ES-I3 (cell line): ENCODE measurements around the gene STRN4.
"Not testable (repeated sequence)": the region's sequence is repeated elsewhere in the genome, so short reads cannot be mapped to it uniquely, and the experiment has no call there.

Source experiments
- H3K36me3 ChIP-seq: 2 replicates; pipeline ENCODE4 v1.6.1; 2013; ENCODE audit warnings: mild to moderate bottlenecking, low read length, control low read depth, moderate library complexity; ENCODE audit not compliant: insufficient read depth
- H3K4me1 ChIP-seq: 2 replicates; pipeline ENCODE4 v1.6.1; 2013; ENCODE audit warnings: mild to moderate bottlenecking, control low read depth, low read length; ENCODE audit not compliant: insufficient read depth
- H3K9ac ChIP-seq: 2 replicates; pipeline ENCODE4 v1.6.1; 2013; ENCODE audit warnings: low read depth, mild to moderate bottlenecking, low read length, moderate library complexity
- H3K9me3 ChIP-seq: 2 replicates; pipeline ENCODE4 v1.6.1; 2013; ENCODE audit warnings: mild to moderate bottlenecking, low read length, moderate library complexity; ENCODE audit not compliant: control insufficient read depth, insufficient read depth

Gene STRN4

DNA sequence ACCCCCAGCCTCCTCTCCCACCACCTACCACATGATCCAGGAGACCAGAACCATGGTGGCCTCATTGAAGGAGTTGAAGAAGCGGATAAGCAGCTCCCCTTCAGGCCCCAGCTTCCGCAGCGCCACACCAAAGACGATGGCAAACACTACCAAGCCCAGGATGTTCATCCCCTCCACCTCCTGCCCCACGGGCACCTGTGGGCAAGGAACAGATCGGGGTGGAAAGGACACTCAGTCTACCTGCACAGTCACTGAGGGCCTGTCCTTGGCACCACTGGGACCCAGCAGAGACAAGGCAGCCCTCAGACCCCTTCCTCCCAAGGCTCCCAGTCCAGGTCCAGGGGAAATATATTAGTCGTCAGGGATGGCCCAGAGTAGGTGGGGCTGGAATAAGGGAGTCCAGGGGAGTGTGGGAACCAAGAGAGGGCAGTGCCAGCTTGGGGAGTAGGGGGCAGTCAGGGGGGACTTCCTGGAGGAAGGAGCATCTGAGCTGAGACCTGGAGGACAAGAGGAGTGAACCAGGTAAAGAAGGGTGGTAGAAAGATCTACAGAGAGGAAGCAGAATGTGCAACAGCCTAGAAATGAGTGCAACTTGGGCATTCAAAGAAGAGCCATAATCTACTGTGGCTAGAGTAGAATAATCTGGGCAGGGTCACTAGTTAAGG lies 36.2 kb upstream of the STRN4 start:
- no peaks in the 10 kb centered on the region for H3K9me3 ChIP-seq
- peaks cover 20% of the 10 kb centered on the region for H3K36me3 ChIP-seq
- H3K4me1 ChIP-seq = peaks cover 9% of the 10 kb centered on the region
- no peak overlapping the region for H3K9ac ChIP-seq

DNA sequence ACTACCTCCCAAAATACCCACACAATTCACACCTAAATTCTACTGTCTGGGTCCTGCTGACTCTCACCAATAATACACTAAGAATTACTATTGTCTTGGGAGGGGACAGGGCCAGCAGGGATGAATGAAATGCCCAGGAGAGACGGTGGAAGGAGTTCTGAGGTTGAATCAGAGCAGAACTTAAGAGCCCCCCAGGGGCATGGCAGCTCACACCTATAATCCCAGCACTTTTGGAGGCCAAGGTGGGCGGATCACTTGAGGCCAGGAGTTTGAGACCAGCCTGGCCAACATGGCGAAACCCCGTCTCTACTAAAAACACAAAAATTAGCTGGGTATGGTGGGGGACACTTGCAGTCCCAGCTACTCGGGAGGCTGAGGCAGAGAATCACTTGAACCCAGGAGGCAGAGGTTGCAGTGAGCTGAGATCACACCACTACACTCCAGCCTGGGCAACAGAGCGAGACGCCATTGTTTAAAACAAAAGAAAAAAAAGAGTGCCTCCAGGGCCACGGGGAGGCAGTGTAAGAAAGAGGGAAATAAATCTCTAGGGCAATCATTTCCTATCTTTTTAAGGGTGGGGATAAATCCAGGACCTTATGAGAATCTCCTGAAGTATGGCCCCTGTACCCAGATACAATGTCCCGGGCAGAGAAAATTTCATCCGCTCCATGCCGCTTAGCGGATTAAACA lies 31.9 kb upstream of the STRN4 start:
- not testable (repeated sequence) for H3K9ac ChIP-seq, H3K4me1 ChIP-seq, H3K9me3 ChIP-seq
- peaks cover 35% of the 10 kb centered on the region for H3K36me3 ChIP-seq

DNA sequence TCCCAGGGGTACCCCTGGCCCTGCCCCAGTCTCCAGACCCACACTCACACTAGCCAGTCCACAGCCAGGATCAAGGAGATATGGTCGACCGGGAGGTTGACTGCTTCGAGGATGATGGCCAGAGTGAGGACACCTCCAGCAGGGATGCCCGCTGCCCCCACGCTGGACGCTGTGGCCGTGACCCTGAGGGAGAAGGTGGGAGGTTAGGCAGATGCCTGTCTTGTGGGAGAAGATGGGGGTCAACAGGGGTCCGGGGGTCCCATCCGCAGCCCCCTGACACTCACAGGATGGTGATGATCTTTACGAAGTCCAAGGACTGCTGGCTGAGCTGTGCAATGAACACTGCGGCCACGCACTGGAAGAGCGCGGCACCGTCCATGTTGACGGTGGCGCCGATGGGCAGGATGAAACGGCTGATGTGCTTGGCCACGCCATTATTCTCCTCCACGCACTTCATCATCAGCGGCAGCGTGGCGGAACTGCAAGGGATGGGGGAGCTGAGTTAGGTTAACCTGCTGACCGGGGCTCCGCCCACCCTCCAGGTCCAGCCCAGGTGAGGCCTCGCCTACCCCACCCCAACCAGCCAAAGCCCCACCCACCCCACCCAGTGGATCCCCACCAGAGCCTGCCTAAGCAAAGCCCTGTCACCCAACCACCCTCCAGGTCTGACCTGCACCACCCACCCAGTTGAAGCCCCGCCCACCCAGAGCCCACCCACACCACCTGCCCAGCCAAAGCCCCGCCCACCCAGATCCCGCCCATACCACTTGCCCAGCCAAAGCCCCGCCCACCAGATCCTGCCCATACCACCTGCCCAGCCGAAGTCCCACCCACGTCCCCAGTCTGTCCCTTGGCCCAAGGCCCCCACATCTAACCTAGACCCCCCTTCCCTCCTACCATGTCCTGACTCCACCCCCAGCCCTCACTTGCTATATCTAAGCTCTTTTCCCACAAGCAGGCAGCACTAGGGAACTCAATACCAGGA lies 31.0 kb upstream of the STRN4 start:
- no peak overlapping the region for H3K9ac ChIP-seq
- H3K36me3 ChIP-seq = peaks cover 27% of the 10 kb centered on the region
- H3K4me1 ChIP-seq = no peaks in the 10 kb centered on the region
- H3K9me3 ChIP-seq = no peaks in the 10 kb centered on the region

DNA sequence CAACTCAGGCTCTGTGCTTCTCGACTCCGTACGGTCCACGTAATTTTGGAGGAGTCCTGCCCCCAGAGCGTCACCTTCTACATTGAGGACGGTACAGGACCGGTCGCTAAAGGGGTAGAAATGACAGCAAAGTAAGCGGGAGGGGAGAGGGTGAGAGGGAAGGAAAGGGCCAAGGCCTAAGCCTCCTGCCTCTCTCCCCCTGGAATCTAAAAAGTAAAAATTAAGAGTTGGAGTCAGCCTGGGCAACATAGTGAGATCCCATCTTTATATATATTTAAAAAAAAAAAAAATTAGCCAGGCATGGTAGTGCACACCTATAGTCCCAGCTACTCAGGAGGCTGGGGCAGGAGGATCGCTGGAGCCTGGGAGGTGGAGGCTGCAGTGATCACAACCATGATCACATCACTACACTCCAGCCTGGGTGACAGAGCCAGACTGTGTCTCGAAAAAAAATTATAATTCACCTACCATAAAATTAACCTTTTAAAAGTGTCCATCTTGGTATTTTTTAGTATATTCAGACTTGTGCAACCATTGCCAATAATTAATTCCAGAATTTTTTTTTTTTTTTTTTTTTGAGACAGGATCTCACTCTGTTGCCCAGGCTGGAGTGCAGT lies 29.5 kb upstream of the STRN4 start:
- Histone ChIP-seq H3K4me1 (no peaks in the 10 kb centered on the region), H3K36me3 (peaks cover 23% of the 10 kb centered on the region), H3K9me3 (no peaks in the 10 kb centered on the region), H3K9ac (no peak overlapping the region)

DNA sequence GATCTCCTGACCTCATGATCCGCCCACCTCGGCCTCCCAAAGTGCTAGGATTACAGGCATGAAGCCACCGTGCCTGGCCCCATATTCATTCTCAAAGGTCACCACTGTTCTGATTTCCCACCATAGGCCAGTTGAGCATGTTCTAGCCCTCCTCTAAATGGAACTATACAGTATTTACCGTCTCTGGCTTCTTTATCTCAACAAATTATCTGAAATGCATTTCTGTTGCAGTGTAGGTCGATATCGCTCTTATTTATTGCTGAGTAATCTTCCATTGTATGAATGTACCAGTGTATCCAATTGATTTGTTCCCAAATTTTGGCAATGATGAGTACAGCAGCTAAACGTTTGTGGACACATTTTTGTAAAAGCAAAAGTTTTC lies 26.8 kb upstream of the STRN4 start:
- Histone ChIP-seq H3K9me3 (no peaks in the 10 kb centered on the region), H3K36me3 (peaks cover 20% of the 10 kb centered on the region), H3K9ac (no peak overlapping the region), H3K4me1 (no peaks in the 10 kb centered on the region)

DNA sequence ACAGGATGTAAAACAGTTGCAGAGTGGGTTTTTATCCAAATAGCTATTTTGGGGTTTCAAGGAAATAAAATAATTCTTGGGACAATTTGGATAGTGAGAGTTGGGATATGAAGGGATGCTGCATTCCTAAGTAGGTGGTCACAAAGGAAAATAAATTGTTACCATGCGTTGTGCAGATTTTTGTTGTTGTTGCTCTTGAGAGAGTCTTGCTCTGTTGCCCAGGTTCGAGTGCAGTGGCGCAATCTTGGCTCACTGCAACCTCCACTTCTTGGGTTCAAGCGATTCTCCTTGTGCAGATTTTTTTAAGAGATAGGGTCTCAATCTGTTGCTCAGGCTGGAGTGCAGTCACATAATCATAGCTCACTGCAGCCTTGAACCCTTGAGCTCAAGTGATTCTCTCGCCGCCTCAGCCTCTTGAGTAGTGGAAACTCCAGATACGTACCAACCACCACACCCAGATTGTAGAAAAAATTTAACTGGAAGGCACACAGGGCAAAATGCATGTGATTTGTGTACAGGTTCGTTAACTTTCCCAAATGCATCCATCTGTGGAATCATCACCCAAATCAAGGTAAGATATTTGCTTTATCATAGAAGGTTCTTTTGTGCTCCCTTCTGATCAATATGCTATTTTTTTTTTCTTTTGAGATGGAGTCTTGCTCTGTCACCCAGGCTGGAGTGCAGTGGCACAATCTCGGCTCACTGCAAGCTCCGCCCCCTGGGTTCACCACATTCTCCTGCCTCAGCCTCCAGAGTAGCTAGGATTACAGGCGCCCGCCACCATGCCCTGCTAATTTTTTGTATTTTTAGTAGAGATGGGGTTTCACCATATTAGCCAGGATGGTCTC lies 26.1 kb upstream of the STRN4 start:
- H3K9ac ChIP-seq = no peak overlapping the region
- no peaks in the 10 kb centered on the region for H3K4me1 ChIP-seq
- H3K9me3 ChIP-seq = no peaks in the 10 kb centered on the region
- H3K36me3 ChIP-seq = peaks cover 20% of the 10 kb centered on the region

DNA sequence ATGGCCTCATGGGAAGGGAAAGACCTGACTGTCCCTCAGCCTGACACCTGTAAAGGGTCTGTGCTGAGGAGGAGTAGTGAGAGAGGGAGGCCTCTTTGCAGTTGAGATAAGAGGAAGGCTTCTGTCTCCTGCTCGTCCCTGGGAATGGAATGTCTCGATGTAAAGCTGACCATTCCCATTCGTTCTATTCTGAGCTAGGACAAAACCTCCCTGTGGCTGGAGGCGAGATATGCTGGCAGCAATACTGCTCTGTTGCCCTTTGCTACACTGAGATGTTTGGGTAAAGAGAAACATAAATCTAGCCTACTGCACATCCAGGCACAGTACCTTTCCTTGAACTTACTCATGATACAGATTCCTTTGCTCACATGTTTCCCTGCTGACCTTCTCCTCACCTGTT lies 22.5 kb upstream of the STRN4 start:
- H3K9ac ChIP-seq, H3K9me3 ChIP-seq, H3K4me1 ChIP-seq, H3K36me3 ChIP-seq: not testable (repeated sequence)

DNA sequence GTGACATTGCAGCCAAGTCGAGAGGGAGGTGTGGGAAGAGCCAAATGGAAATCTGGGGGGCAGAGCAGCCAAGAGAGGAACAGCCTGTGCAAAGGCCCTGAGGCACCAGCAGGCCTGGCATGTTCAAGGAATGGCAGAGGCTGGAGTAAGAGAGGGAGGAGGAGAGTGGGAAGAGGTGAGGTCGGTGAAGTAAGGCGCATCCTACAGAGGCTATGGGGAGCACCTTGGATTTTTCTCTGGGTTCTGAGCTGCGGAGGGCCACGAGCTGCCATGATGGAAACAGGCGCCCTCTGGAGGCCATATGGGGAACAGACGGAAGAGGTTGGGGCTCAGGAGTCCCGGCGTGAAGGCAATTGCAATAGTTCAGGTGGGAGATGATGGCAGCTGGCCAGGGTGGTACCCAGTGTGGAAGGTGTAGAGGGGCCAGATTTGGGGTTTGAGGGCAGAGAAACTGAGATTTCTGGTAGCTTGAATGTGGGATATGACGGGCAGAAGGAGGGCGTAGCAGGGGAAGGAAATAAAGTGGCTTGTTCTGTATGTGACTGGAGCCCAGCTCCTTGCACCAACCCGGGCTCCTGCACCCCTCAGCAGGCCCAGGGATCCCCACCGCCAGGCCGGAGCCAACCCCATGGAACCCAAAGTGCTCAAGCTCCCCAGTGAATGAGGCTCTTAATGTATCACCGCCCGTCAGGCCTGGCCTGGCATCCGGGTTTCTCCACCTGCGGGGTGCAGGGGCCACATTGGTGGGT lies 20.5 kb upstream of the STRN4 start:
- Histone ChIP-seq H3K36me3 (no peaks in the 10 kb centered on the region), H3K9me3 (no peaks in the 10 kb centered on the region), H3K4me1 (no peaks in the 10 kb centered on the region), H3K9ac (no peak overlapping the region)

DNA sequence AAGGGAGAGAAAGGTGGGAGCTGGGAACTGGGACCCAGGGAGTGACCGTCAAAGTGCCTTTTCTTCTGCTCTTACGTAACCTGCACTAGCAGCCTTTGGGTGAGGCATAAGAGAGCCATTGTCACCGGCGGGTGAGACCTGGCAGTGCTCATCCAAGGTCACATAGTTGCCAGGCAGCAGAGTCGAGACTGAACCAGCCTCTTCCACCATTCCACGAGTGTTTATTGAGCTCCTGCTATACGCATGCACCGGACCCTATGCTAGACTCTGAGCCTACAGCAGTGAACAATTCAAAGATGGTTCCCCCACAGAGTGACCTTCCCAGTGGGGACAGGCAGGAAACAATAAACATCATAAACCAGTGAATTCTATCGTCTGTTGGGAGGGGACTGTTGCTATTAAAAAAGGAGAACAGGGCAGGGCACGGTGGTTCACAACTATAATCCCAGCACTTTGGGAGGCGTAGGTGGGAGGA lies 18.6 kb upstream of the STRN4 start:
- Histone ChIP-seq H3K9ac (no peak overlapping the region), H3K9me3 (no peaks in the 10 kb centered on the region), H3K36me3 (no peaks in the 10 kb centered on the region), H3K4me1 (peaks cover 3% of the 10 kb centered on the region; the same call in 1 of the 2 replicates)

DNA sequence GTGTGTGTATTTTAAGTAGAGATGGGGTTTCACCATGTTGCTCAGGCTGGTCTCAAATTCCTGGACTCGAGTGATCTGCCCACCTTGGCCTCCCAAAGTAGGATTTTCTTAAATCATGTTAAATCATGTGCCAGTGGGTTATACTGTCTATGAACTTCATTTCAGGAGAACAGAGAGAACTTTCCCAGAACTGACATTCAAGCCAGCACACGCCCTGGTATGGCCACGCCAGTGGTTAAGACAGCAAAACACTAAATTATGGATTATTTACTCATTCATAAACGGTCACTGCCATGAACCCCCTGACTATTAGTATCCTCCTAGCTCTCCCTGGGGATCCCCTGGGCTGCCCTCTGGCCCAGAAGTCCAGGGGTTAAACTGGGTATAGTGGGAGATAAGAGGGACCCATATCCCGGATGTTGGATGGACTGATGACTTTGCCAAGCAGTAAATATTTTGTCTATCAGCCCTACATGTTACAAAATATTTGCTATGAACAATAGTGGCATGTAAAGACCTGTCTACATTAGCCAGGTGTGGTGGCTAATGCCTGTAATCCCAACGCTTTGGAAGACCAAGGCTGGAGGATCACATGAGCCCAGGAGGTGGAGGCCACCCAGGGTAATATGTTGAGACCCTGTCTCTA lies 16.1 kb upstream of the STRN4 start:
- no peaks in the 10 kb centered on the region for H3K36me3 ChIP-seq
- H3K4me1 ChIP-seq = peaks cover 6% of the 10 kb centered on the region; the same call in 1 of the 2 replicates
- no peak overlapping the region for H3K9ac ChIP-seq
- H3K9me3 ChIP-seq = no peaks in the 10 kb centered on the region

DNA sequence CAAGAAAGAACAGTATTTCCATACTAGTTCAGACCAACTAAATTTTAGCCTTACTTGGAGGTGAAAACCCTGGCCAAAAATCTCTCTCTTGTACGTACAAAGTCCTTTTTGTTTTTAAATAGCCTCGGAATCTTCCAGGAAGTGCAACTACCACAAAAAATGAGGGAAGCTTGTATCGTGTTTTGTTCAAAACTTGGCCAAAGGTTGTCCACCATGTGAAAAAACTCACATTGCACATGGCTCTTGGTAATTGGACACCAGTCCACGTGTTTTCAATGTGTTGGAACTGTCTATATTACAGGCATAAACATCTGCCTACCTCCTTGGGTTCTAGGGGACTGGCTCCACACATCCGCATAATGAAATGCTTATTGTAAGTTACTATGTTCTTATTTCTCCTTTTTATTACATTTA lies 15.2 kb upstream of the STRN4 start:
- no peaks in the 10 kb centered on the region for H3K36me3 ChIP-seq
- H3K9me3 ChIP-seq = no peaks in the 10 kb centered on the region
- no peak overlapping the region for H3K9ac ChIP-seq
- H3K4me1 ChIP-seq = peaks cover 6% of the 10 kb centered on the region; the same call in 1 of the 2 replicates

DNA sequence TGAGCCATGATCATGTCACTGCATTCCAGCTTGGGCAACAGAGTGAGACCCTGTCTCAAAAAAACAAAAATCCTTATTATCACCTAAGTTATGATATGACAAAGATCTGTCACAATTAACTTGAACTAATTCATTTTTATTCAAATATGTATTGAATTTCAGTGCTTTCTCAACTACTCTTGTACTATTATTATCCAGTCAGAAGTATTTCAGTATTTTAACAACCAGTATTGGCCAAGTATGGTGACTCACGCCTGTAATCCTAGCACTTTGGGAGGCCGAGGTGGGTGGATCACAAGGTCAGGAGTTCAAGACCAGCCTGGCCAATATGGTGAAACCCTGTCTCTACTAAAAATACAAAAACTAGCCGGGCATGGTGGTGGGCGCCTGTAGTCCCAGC lies 14.6 kb upstream of the STRN4 start:
- not testable (repeated sequence) for H3K4me1 ChIP-seq, H3K9ac ChIP-seq, H3K9me3 ChIP-seq, H3K36me3 ChIP-seq

DNA sequence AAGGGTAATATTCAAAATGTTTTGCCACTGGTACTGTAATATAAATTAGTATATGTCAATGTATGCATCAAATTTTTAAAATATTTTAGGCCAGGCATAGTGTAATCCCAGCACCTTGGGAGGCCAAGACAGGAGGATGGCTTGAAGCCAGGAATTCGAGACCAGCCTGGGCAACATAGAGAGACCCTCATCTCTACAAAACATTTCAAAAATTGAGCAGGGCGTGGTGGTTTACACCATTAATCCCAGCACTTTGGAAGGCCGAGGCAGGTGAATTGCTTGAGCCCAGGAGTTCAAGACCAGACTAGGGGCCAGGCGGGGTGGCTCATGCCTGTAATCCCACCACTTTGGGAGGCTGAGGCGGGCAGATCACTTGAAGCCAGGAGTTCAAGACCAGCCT lies 14.1 kb upstream of the STRN4 start:
- H3K9me3 ChIP-seq = no peaks in the 10 kb centered on the region
- peaks cover 6% of the 10 kb centered on the region; the same call in 1 of the 2 replicates for H3K4me1 ChIP-seq
- no peaks in the 10 kb centered on the region for H3K36me3 ChIP-seq
- no peak overlapping the region for H3K9ac ChIP-seq
